Sigmoid colon (tissue), 4 donors: ENCODE measurements around the gene PES1.
"Not testable (repeated sequence)": the region's sequence is repeated elsewhere in the genome, so short reads cannot be mapped to it uniquely, and the experiment has no call there.

Source experiments
- CTCF ChIP-seq, 4 experiments: fragments of 450-650 bp in 3 of 4; fragments of 200-600 bp in 1 of 4; IDR thresholded peaks; one replicate each; pipeline ENCODE4 v1.5.1; 2016 to 2019; ENCODE audit warnings: antibody characterized with exemption in 4 of 4, mild to moderate bottlenecking in 3 of 4, moderate library complexity in 2 of 4
- EP300 ChIP-seq, 4 donors: sonication (generic); formaldehyde crosslinking; IDR thresholded peaks; one replicate each; pipeline ENCODE4 v1.6.1; 2017; ENCODE audit warnings: antibody characterized with exemption in 4 of 4
- POLR2A ChIP-seq, 2 donors: fragments of 450-650 bp; IDR thresholded peaks; one replicate each; pipeline ENCODE4 v1.6.1; 2016; ENCODE audit warnings: antibody characterized with exemption in 2 of 2, mild to moderate bottlenecking in 2 of 2, moderate library complexity in 2 of 2
- POLR2AphosphoS5 ChIP-seq, 4 donors: sonication (generic); formaldehyde crosslinking; IDR thresholded peaks; one replicate each; pipeline ENCODE4 v1.6.1; 2017; ENCODE audit warnings: antibody characterized with exemption in 4 of 4

GRCh38 chr22:30560643-30561202 is 31.0 kb downstream of the PES1 start:
- not testable (repeated sequence) for TF ChIP-seq CTCF, POLR2A, EP300, POLR2AphosphoS5 (IDR thresholded peaks at IDR 0.05)
